BE2C (cell line): ENCODE data around the gene SLC6A7.

Experiments
- DNase-seq: peaks from one replicate; pipeline ENCODE4 v3.0.0-alpha.2; 2020
- H3K27me3 ChIP-seq: fragments of 250-450 bp; sonication (Bioruptor Pico); 2 replicates; pipeline ENCODE4 v1.5.1; 2020; ENCODE audit warnings: mild to moderate bottlenecking
- H3K36me3 ChIP-seq: fragments of 250-450 bp; sonication (Bioruptor Pico); 2 replicates; pipeline ENCODE4 v1.5.1; 2020; ENCODE audit warnings: mild to moderate bottlenecking
- H3K4me1 ChIP-seq: fragments of 250-450 bp; sonication (Bioruptor Pico); 2 replicates; pipeline ENCODE4 v1.5.1; 2020
- H3K4me3 ChIP-seq: 2 replicates; pipeline ENCODE4 v1.5.1; 2011; ENCODE audit warnings: low read depth, low read length
- H3K9me3 ChIP-seq: fragments of 250-450 bp; sonication (Bioruptor Pico); 2 replicates; pipeline ENCODE4 v1.5.1; 2020
- CTCF ChIP-seq: IDR thresholded peaks from 2 replicates; pipeline ENCODE4 v1.5.1; 2012; ENCODE audit warnings: mild to moderate bottlenecking, low read depth, low read length

SLC6A7 gene

GRCh38 chr5:150161242-150162141, 28.4 kb upstream of the SLC6A7 start:
- peak; percentile 90 for DNase-seq
- Histone ChIP-seq H3K4me1 (peaks cover 47% of the 10 kb centered on the region), H3K4me3 (no peak overlapping the region), H3K36me3 (no peaks in the 10 kb centered on the region), H3K9me3 (no peaks in the 10 kb centered on the region), H3K27me3 (no peaks in the 10 kb centered on the region)
- peak; percentile 96 for TF ChIP-seq CTCF

- DNase-seq: no peak
- Histone ChIP-seq H3K9me3 (no peaks in the 10 kb centered on the region), H3K36me3 (no peaks in the 10 kb centered on the region), H3K4me3 (no peak overlapping the region), H3K27me3 (no peaks in the 10 kb centered on the region), H3K4me1 (peaks cover 47% of the 10 kb centered on the region)
- no peak for TF ChIP-seq CTCF
Measured at GRCh38 chr5:150162142-150162513, 27.7 kb upstream of the SLC6A7 start.

GRCh38 chr5:150163035-150163434, 26.8 kb upstream of the SLC6A7 start:
- H3K36me3 ChIP-seq: no peaks in the 10 kb centered on the region
- H3K4me3 ChIP-seq: no peak overlapping the region
- no peaks in the 10 kb centered on the region for H3K9me3 ChIP-seq
- no peaks in the 10 kb centered on the region for H3K27me3 ChIP-seq
- no peak for TF ChIP-seq CTCF
- peaks cover 38% of the 10 kb centered on the region for H3K4me1 ChIP-seq
- DNase-seq: no peak

GRCh38 chr5:150163547-150164059, 26.3 kb upstream of the SLC6A7 start:
- no peaks in the 10 kb centered on the region for H3K9me3 ChIP-seq
- TF ChIP-seq CTCF: no peak
- no peak for DNase-seq
- no peak overlapping the region for H3K4me3 ChIP-seq
- H3K36me3 ChIP-seq: no peaks in the 10 kb centered on the region
- H3K27me3 ChIP-seq: no peaks in the 10 kb centered on the region
- H3K4me1 ChIP-seq: peaks cover 35% of the 10 kb centered on the region

- H3K27me3 ChIP-seq: no peaks in the 10 kb centered on the region
- no peak overlapping the region for H3K4me3 ChIP-seq
- DNase-seq: no peak
- no peaks in the 10 kb centered on the region for H3K36me3 ChIP-seq
- H3K4me1 ChIP-seq: peaks cover 30% of the 10 kb centered on the region
- TF ChIP-seq CTCF: no peak
- no peaks in the 10 kb centered on the region for H3K9me3 ChIP-seq
Measured at GRCh38 chr5:150164211-150164980, 25.5 kb upstream of the SLC6A7 start.
